ENCODE results near the gene WDR86.

Gene WDR86

GRCh38 chr7:151428378-151429236 lies 18.8 kb upstream of the WDR86 start:
- DNase-seq (ENCODE audit: low read depth in 2 of 3, low spot score in 2 of 3): no peak

GRCh38 chr7:151427705-151428377 lies 18.0 kb upstream of the WDR86 start:
- DNase-seq (ENCODE audit: low read depth in 2 of 3, low spot score in 2 of 3): no peak

- DNase-seq (ENCODE audit: low read depth in 2 of 3, low spot score in 2 of 3): no peak
Measured at GRCh38 chr7:151426904-151427704, 17.3 kb upstream of the WDR86 start.

GRCh38 chr7:151426441-151426903 lies 16.6 kb upstream of the WDR86 start:
- DNase-seq (ENCODE audit: low read depth in 2 of 3, low spot score in 2 of 3): no peak

- DNase-seq (ENCODE audit: low read depth in 2 of 3, low spot score in 2 of 3): no peak
Measured at GRCh38 chr7:151425670-151426440, 16.0 kb upstream of the WDR86 start.

- DNase-seq (ENCODE audit: low read depth in 2 of 3, low spot score in 2 of 3): no peak
Measured at GRCh38 chr7:151424799-151425198, 15.0 kb upstream of the WDR86 start.

GRCh38 chr7:151423936-151424335 lies 14.1 kb upstream of the WDR86 start:
- no peak for DNase-seq (ENCODE audit: low read depth in 2 of 3, low spot score in 2 of 3)

GRCh38 chr7:151423226-151423625 lies 13.4 kb upstream of the WDR86 start:
- DNase-seq (ENCODE audit: low read depth in 2 of 3, low spot score in 2 of 3): no peak

GRCh38 chr7:151422212-151422611 lies 12.4 kb upstream of the WDR86 start:
- no peak for DNase-seq (ENCODE audit: low read depth in 2 of 3, low spot score in 2 of 3)

- DNase-seq (ENCODE audit: low read depth in 2 of 3, low spot score in 2 of 3): no peak
Measured at GRCh38 chr7:151420144-151420543, 10.3 kb upstream of the WDR86 start.

- no peak for DNase-seq (ENCODE audit: low read depth in 2 of 3, low spot score in 2 of 3)
Measured at GRCh38 chr7:151416941-151417315, 7.1 kb upstream of the WDR86 start.

GRCh38 chr7:151416112-151416940 lies 6.5 kb upstream of the WDR86 start:
- DNase-seq (ENCODE audit: low read depth in 2 of 3, low spot score in 2 of 3): no peak

- DNase-seq (ENCODE audit: low read depth in 2 of 3, low spot score in 2 of 3): no peak
Measured at GRCh38 chr7:151415375-151416105, 5.7 kb upstream of the WDR86 start.

- DNase-seq (ENCODE audit: low read depth in 2 of 3, low spot score in 2 of 3): no peak
Measured at GRCh38 chr7:151413241-151413640, 3.4 kb upstream of the WDR86 start.

GRCh38 chr7:151412318-151412717 lies 2.5 kb upstream of the WDR86 start:
- no peak for DNase-seq (ENCODE audit: low read depth in 2 of 3, low spot score in 2 of 3)

GRCh38 chr7:151411551-151411950 lies 1.7 kb upstream of the WDR86 start:
- no peak for DNase-seq (ENCODE audit: low read depth in 2 of 3, low spot score in 2 of 3)

- no peak for DNase-seq (ENCODE audit: low read depth in 2 of 3, low spot score in 2 of 3)
Measured at GRCh38 chr7:151410405-151411390, 860 bp upstream of the WDR86 start.

All from activated CD8-positive, alpha-beta memory T cell treated with anti-CD3 and anti-CD28 coated beads for 48 hours (primary cell).